T follicular helper cell (primary cell): ENCODE measurements around the gene TMEM140.
A peak's percentile ranks its signal among the peaks of the same experiment; 100 is the strongest.
"Not testable (repeated sequence)": the region's sequence is repeated elsewhere in the genome, so short reads cannot be mapped to it uniquely, and the experiment has no call there.

Source experiments
- DNase-seq: peaks from one replicate; pipeline ENCODE4 v3.0.0-alpha.2; 2020; ENCODE audit warnings: low read depth
- total RNA-seq, 2 experiments: gene quantifications; one replicate each; lab custom pipeline; 2026; lab: John Stamatoyannopoulos, UW

TMEM140 gene
- 18.3 to 20.9 reads per million in 2 experiments for total RNA-seq

GRCh38 chr7:135147899-135148721 is at the start of gene TMEM140:
Gene TMEM140, plus strand, starts transcription at chr7:135148072. Its CDS starts 16,370 bp downstream, at chr7:135164442.
- DNase-seq: peak; percentile 27

DNA sequence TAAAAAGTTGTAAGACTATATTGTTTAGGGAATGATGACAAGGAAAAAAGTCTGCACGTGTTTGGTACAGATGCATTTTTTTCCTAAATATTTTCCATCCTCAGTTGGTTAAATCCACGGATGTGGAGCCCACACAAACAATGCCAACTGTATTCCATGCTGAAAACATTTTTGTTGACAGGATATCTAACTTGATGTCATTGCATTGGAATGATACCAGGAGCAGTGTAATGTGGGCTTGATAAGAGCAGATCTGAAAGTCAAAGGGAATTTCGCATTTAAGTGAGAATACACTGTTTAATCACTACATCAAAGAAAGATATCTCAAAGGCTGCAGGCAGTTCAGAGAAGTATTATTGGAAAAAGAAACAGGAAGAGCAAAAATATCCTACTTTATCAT is 49.5 kb upstream of the TMEM140 start:
- DNase-seq: no peak

DNA sequence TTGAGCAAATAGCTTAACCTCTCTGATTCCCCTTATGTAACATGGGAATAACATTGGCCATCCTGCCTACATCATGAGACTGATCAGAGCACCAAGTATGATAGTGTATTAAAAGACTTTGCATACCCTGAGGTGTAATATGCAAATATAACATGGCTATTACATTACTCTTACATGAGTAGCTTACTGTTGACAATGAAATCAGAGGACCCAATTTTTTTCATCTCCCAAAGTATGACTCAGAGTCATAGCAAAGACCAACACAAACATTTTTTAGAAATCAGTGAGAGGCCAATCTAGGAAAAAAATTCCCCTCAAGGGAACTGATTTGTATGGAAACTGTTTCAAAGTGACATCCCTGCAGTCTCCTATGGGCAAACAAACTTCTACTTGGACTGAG is 47.0 kb upstream of the TMEM140 start:
- no peak for DNase-seq

DNA sequence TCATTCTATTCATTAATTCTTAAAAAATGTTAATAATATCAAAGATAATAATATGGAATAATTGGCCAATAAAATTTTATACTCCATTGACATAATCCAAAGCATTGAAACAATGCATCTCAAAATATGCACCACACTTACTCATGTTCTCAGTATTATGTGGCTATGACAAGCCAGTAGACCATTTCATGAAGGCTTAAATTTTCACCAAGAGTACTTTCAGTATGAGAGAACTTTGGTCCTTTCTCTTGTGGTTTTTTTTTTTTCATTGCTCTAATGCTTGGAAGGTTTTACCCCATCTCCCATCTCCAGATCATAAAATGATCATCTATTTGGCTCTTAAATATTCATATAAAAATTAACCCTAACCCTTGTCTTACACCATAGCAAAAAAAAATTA is 45.5 kb upstream of the TMEM140 start:
- no peak for DNase-seq

DNA sequence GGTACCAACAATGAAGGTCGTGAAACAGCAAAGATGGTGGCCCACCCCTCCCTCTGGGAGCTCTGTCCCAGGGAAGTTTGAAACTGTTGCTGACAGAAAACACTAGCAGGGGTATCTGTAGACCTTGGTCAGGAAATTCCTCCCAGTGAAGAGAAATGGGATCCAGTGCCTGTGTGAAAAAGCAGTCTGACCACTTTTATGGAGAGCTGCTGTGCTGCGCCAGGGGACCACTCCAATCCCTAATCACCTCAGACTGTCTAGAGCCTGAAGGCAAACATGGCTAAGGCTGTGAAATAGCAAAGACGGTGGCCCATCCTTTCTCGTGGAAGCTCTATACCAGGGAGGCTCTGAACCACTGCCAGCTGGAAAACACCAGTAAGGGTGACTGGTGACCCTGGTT is 38.3 kb upstream of the TMEM140 start:
- no peak for DNase-seq

GRCh38 chr7:135109976-135110375 is 37.9 kb upstream of the TMEM140 start:
- DNase-seq: no peak

DNA sequence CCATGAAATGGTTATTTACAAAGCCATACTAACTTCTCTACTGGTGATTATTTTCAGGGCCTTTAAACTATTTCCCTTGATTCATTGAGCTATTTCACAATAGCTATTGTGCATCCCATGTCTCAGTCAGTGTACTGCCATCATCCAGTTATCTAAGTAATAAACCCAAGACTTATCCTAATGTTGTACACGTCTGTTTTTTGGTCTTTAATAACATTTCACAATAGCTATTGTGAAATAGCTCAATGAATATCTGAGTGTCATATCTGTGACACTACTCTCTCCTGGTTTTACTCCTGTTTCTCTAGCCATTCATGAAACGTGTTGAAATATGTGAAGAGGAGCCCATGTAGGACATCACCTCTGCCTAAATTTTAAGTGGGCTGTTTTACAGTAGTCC is 36.5 kb upstream of the TMEM140 start:
- DNase-seq: no peak

- DNase-seq: no peak
Observed at GRCh38 chr7:135114622-135115021, 33.2 kb upstream of the TMEM140 start.

DNA sequence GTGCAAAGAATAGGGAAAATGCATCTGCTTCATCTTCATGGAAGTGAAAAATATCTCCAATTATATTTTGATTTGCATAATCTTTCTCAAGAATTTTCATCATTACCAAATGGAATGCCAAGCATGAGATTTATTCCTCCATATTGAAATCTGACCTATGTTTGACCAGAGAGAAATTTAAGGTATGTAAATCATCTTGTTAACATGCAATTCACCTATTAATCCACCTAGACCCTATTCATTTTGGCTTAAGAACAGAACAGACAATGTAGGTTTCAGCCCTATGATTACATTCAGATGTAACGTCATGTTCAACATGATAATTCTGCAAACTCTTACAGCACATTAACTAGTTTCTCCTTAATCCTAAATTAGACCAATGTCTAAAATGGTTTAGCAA is 30.8 kb upstream of the TMEM140 start:
- DNase-seq: no peak

GRCh38 chr7:135121868-135122267 is 26.0 kb upstream of the TMEM140 start:
- no peak for DNase-seq

DNA sequence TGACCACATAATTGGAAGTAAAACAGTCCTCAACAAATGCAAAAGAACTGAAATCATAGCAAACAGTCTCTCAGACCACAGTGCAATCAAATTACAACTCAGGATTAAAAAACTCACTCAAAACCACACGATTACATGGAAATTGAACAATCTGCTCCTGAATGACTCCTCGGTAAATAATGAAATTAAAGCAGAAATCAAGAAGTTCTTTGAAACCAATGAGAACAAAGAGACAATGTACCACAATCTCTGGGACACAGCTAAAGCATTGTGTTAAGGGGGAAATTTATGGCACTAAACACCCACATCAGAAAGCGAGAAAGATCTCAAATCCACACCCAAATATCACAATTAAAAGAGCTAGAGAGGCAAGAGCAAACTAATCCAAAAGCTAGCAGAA is 23.2 kb upstream of the TMEM140 start:
- DNase-seq: not testable (repeated sequence)

- DNase-seq: no peak
Observed at GRCh38 chr7:135128931-135129330, 18.9 kb upstream of the TMEM140 start.

DNA sequence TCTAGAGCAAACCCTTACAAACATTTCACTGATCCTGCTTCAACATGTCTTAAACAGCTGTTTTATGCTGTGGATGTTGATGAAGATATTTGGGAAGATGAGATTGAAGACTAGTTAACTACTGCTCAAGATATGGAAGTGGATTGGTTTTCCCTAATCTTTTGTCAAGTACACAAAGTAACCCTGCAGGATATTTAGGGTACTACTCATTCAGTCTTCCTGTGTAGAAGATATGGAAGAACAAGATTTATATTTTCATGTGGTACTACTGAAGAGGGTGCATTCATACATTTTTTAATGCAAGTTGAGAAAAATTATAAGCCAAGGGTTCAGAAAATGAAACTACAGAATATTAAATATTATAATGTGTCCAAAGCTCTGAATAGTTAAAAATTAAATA is 18.3 kb upstream of the TMEM140 start:
- no peak for DNase-seq

DNA sequence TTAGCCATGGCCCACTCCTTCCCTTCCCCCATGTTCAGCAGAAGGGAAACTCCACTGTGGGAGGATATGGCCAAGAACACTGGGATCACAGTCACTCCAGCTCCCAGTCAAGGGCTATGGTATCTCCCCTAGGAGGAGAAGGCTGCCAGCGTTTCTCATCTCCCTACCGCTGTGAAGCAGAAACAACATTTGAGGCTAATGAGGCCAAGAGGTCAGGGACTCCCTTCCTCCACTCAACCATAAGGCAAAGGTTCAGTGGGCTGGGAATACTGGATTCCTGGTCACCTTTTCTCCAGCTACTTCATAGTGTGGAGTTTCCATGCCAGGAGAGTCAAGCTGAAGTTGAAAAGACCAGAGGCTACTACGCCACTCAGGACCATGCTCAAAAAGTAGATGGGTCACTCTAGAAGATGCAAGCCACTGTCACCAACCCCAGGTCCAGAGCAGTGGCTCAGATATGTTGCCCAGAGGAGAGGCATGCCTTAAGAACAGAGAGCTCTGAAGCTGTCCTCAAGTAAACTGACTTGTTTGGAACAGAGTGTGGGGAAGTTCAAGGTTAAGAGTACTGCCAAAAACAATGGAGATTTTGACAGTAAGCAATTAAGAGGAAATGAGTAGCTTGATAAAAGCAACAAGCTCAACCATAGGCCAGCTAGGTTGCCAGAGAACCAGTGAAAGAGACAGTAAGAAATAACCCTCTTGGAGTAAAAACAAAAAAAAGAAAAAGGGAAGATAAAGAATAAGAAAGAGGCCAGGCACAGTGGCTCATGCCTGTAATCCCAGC is 3.8 kb upstream of the TMEM140 start:
- DNase-seq: no peak

GRCh38 chr7:135147341-135147898 is 452 bp upstream of the TMEM140 start:
- DNase-seq: no peak

- DNase-seq: no peak
Observed at GRCh38 chr7:135150072-135150782, 2.4 kb downstream of the TMEM140 start.

- no peak for DNase-seq
Observed at GRCh38 chr7:135151132-135151531, 3.3 kb downstream of the TMEM140 start.

DNA sequence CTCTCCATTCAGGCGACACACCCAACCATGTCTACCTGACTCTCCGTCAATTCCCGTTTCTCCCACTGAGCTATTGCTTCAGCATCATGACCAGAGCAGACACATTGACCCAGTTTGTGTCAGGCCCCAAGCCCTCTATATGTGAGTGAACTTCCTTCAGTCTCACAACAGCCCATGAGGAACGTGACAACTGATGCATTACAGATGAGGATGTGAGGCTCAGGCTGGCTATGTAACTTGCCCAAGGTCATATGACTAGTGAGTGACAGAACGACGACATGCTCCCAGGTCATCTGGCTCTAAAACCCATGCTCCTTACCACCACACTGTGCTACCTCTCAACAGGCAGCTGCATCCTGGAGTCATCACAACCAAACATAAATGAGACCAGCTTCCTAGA is 3.7 kb downstream of the TMEM140 start:
- no peak for DNase-seq

GRCh38 chr7:135152442-135152841 is 4.6 kb downstream of the TMEM140 start:
- no peak for DNase-seq

DNA sequence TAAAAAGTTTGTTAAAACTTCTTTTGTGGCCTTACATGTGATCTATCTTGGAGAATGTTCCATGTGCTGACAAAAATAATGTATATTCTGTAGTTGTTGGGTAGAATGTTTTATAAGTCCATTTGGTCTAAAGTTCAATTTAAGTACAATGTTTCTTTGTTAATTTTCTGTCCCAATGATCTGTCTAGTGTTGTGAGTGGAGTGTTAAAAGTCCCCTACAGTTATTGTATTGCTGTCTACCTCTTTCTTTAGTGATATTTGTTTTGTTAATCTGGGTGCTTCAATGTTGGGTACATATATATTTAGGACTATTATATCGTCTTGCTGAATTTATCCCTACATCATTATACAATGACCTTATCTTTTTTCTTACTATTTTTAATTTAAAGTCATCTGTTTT is 6.9 kb downstream of the TMEM140 start:
- no peak for DNase-seq

- no peak for DNase-seq
Observed at GRCh38 chr7:135156290-135156689, 8.4 kb downstream of the TMEM140 start.

DNA sequence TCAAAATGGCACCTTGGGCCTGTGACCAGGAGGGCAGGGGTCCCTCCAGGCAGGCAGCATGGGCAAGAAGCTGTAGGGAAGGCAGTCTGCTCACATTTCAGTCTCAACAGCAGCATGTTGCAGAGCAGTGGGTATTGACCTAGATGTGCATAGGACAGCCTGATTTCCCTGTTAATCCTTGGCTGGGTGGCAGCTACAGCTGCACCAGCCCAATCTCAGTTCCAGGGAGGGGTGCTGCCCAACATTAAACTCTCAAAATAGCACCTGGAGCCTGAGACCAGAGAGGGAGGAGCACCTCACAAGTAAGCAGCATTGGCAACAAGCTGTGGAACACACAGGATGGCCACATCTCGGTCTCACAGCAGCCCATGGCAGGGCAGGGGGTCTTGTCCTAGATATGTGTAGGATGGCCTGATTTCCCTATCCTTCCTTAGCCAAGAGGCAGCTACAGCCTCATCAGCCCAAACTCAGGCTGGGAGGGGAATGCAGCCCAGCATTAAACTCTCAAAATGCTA is 10.3 kb downstream of the TMEM140 start:
- DNase-seq: no peak
